Natural killer cell (primary cell): ENCODE results near the gene BICDL1. TPM values are rescaled to one million over a fixed set of nuclear protein-coding genes. Genes with fewer than 3 reads are reported as not detected.
A peak's percentile ranks its signal among the peaks of the same experiment; 100 is the strongest.

Experiments used
- ATAC-seq, 3 donors: fragments of 150-1000 bp in 2 of 3; fragments of 200-7000 bp in 1 of 3; cut with Tn5 transposase; 1 replicate in 1 of 3; 2 replicates in 2 of 3; pipeline ENCODE4 v1.10.0; 2021; ENCODE audit warnings: mild to moderate bottlenecking in 2 of 3, moderate library complexity in 2 of 3
- DNase-seq, 2 donors: peaks; one replicate each; pipeline versions ENCODE4 v3.0.0 to v3.0.0-alpha.2; 2013 to 2021; ENCODE audit warnings: mixed read lengths in 1 of 2
- H3K27ac ChIP-seq: one replicate; pipeline ENCODE4 v1.5.1; 2013; ENCODE audit warnings: mild to moderate bottlenecking, low read length
- H3K27me3 ChIP-seq: one replicate; pipeline ENCODE4 v1.6.1; 2013; ENCODE audit warnings: low read length; ENCODE audit not compliant: control insufficient read depth, insufficient read depth
- H3K36me3 ChIP-seq: one replicate; pipeline ENCODE4 v1.6.1; 2013; ENCODE audit warnings: low read length; ENCODE audit not compliant: control insufficient read depth, insufficient read depth
- H3K4me1 ChIP-seq: one replicate; pipeline ENCODE4 v1.6.1; 2013; ENCODE audit warnings: low read length; ENCODE audit not compliant: control insufficient read depth, insufficient read depth
- H3K4me3 ChIP-seq: one replicate; pipeline ENCODE4 v1.5.1; 2013; ENCODE audit warnings: low read length
- H3K9me3 ChIP-seq: one replicate; pipeline ENCODE4 v1.6.1; 2013; ENCODE audit warnings: low read length; ENCODE audit not compliant: control insufficient read depth, insufficient read depth
- H3K27ac Mint-ChIP-seq, 2 donors: one replicate each; pipeline ENCODE4 v1.8.0; 2022; ENCODE audit warnings: mild to moderate bottlenecking in 2 of 2, mixed read lengths in 2 of 2, moderate library complexity in 1 of 2
- H3K27me3 Mint-ChIP-seq, 2 donors: one replicate each; pipeline ENCODE4 v1.8.0; 2022; ENCODE audit warnings: low read depth in 2 of 2, mixed read lengths in 2 of 2
- H3K36me3 Mint-ChIP-seq: one replicate; pipeline ENCODE4 v1.8.0; 2022; ENCODE audit warnings: mixed read lengths
- H3K4me1 Mint-ChIP-seq, 2 donors: one replicate each; pipeline ENCODE4 v1.8.0; 2022; ENCODE audit warnings: mixed read lengths in 2 of 2
- H3K4me3 Mint-ChIP-seq: one replicate; pipeline ENCODE4 v1.8.0; 2022; ENCODE audit warnings: mild to moderate bottlenecking, moderate library complexity, mixed read lengths
- H3K9me3 Mint-ChIP-seq, 2 donors: one replicate each; pipeline ENCODE4 v1.8.0; 2022; ENCODE audit warnings: mixed read lengths in 2 of 2
- WGBS: methylation state at CpG from one replicate; pipeline ENCODE4 v1.1.7; 2013; ENCODE audit warnings: missing lambda C conversion rate; ENCODE audit not compliant: insufficient coverage; 5-methylcytosine and 5-hydroxymethylcytosine counted together
- intact Hi-C: fragments of 100-400 bp; cut with micrococcal nuclease; formaldehyde crosslinking; loops from one replicate; pipeline ENCODE4 v1.14.2; 2022
- total RNA-seq, 4 donors: library from RNA; stranded (reverse); fragments of 120-200 nt in 1 of 4; gene quantifications; one replicate each; pipeline versions ENCODE4 v1.2.3 to v1.2.4, GENCODE V29; 2013 to 2022
- TF ChIP-seq, protein P1 (sequence below): fragments of 200-600 bp; IDR thresholded peaks from one replicate; pipeline ENCODE4 v1.8.0; 2022; ENCODE audit warnings: antibody characterized with exemption

Gene BICDL1
- total RNA-seq, 3 donors from 2014 or later (not counting 1 experiment from before 2014, with no cell fraction given) = 29.3 to 37.1 (median 34.3) TPM

- TF ChIP-seq, protein P1, sequence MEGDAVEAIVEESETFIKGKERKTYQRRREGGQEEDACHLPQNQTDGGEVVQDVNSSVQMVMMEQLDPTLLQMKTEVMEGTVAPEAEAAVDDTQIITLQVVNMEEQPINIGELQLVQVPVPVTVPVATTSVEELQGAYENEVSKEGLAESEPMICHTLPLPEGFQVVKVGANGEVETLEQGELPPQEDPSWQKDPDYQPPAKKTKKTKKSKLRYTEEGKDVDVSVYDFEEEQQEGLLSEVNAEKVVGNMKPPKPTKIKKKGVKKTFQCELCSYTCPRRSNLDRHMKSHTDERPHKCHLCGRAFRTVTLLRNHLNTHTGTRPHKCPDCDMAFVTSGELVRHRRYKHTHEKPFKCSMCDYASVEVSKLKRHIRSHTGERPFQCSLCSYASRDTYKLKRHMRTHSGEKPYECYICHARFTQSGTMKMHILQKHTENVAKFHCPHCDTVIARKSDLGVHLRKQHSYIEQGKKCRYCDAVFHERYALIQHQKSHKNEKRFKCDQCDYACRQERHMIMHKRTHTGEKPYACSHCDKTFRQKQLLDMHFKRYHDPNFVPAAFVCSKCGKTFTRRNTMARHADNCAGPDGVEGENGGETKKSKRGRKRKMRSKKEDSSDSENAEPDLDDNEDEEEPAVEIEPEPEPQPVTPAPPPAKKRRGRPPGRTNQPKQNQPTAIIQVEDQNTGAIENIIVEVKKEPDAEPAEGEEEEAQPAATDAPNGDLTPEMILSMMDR = no peak
- Mint-ChIP-seq H3K4me3 (peak overlapping the region; percentile 69), H3K27ac (peak overlapping the region in 1 of 2 donors; percentile 45), H3K27me3 (peaks cover 0 to 2% of the 10 kb centered on the region in 2 donors), H3K36me3 (no peaks in the 10 kb centered on the region), H3K9me3 (no peaks in the 10 kb centered on the region), H3K4me1 (peaks cover 6 to 15% of the 10 kb centered on the region in 2 donors)
- 40% methylated on average over 6 of the region's 12 CpGs for WGBS
- ATAC-seq = no peak
- Histone ChIP-seq H3K4me1 (peaks cover 18% of the 10 kb centered on the region), H3K27ac (no peak overlapping the region), H3K9me3 (no peaks in the 10 kb centered on the region), H3K27me3 (no peaks in the 10 kb centered on the region), H3K4me3 (peak overlapping the region; percentile 25), H3K36me3 (no peaks in the 10 kb centered on the region)
- intact Hi-C loops = no loop called here
- DNase-seq = peak in 1 of 2 donors; percentile 43
Observed at GRCh38 chr12:119990382-119990874, 1.4 kb downstream of the BICDL1 start.

GRCh38 chr12:119992129-119992705 lies 3.2 kb downstream of the BICDL1 start:
- Histone ChIP-seq H3K4me3 (no peak overlapping the region), H3K27ac (no peak overlapping the region), H3K4me1 (peaks cover 18% of the 10 kb centered on the region), H3K27me3 (no peaks in the 10 kb centered on the region), H3K9me3 (no peaks in the 10 kb centered on the region), H3K36me3 (peaks cover 2% of the 10 kb centered on the region)
- H3K36me3 Mint-ChIP-seq = no peaks in the 10 kb centered on the region
- ATAC-seq (no peak), DNase-seq (no peak)
- WGBS = 93% methylated on average over 5 of the region's 5 CpGs
- H3K9me3 Mint-ChIP-seq = no peaks in the 10 kb centered on the region
- H3K27ac Mint-ChIP-seq = no peak overlapping the region
- H3K4me1 Mint-ChIP-seq = peaks cover 6 to 15% of the 10 kb centered on the region in 2 donors
- TF ChIP-seq, protein P1 = no peak
- intact Hi-C loops = no loop called here
- H3K4me3 Mint-ChIP-seq = no peak overlapping the region
- no peaks in the 10 kb centered on the region for H3K27me3 Mint-ChIP-seq

DNA sequence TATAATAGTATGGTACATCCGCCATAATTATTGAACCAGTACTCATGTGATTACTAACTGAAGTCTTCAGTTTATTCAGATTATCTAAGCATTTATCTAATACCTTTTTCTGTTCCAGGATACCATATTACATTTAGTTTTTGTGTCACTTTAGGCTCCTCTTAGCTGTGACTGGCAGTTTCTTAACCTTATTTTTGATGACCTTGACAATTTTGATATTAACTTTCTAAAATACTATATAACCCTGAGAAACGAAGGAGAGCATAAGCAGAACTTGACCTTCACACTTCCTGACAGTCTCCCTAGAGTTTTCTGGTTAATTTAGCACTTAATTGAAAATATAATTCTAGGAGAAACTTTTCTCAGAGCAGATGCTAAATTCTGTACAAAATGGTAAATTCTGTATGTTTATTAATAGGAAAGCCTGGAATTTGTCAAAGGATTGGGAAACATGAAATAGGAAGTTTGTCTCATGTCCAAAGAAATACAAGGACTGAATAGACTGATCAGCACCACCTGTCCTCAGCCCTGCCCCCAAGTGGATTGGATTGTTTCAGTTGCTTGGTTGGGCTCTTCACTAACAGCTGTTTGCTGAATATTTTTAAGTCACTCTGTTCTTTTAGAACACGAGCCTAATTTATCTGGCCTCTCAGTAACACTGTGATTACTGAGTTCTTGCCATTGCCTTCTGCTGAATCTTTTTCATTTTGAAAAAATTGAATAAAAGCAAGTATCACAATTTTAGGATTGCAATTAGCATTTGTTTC lies 6.0 kb downstream of the BICDL1 start:
- TF ChIP-seq, protein P1 = no peak
- no peak for DNase-seq
- H3K4me3 Mint-ChIP-seq = no peak overlapping the region
- no peaks in the 10 kb centered on the region for H3K27me3 Mint-ChIP-seq
- Histone ChIP-seq H3K4me3 (no peak overlapping the region), H3K4me1 (peaks cover 9% of the 10 kb centered on the region), H3K27ac (no peak overlapping the region), H3K27me3 (no peaks in the 10 kb centered on the region), H3K9me3 (no peaks in the 10 kb centered on the region), H3K36me3 (peaks cover 10% of the 10 kb centered on the region)
- intact Hi-C loops = no loop called here
- 94% methylated on average over 2 of the region's 3 CpGs for WGBS
- H3K27ac Mint-ChIP-seq = no peak overlapping the region
- H3K36me3 Mint-ChIP-seq = peaks cover 9% of the 10 kb centered on the region
- H3K4me1 Mint-ChIP-seq = peaks cover 0 to 6% of the 10 kb centered on the region in 2 donors
- ATAC-seq = no peak
- H3K9me3 Mint-ChIP-seq = no peaks in the 10 kb centered on the region
